PFSK-1 (cell line): ENCODE measurements around the gene DHRSX.
A peak's percentile ranks its signal among the peaks of the same experiment; 100 is the strongest.

Source experiments
- FOXP2 ChIP-seq: optimal IDR thresholded peaks from 2 replicates; pipeline ENCODE3; 2011; ENCODE audit warnings: borderline replicate concordance, control low read depth, inconsistent platforms; ENCODE audit not compliant: insufficient read depth; ENCODE audit errors: extremely low read length, extremely low read depth
- POLR2AphosphoS5 ChIP-seq: IDR thresholded peaks from 2 replicates; pipeline ENCODE4 v1.6.1; 2012; ENCODE audit warnings: low read depth, mild to moderate bottlenecking, control low read depth, low read length, moderate library complexity
- REST ChIP-seq, 2 experiments: IDR thresholded peaks; 2 replicates each; pipeline versions ENCODE4 v1.6.1 to v1.8.0; 2011 to 2012; ENCODE audit warnings: low read depth in 2 of 2, low read length in 2 of 2, control low read depth in 1 of 2, inconsistent platforms in 1 of 2, mild to moderate bottlenecking in 1 of 2, moderate library complexity in 1 of 2; ENCODE audit not compliant: insufficient read depth in 1 of 2
- SIN3A ChIP-seq: IDR thresholded peaks from 2 replicates; pipeline ENCODE4 v1.6.1; 2012; ENCODE audit warnings: mild to moderate bottlenecking, low read length, moderate library complexity, borderline replicate concordance; ENCODE audit not compliant: insufficient read depth
- TAF1 ChIP-seq: IDR thresholded peaks from 2 replicates; pipeline ENCODE4 v1.6.1; 2012; ENCODE audit warnings: low read length, control low read depth, borderline replicate concordance; ENCODE audit not compliant: insufficient read depth

DHRSX gene

GRCh38 chrX:2501559-2502102 is 855 bp upstream of the DHRSX start:
- no peak for TF ChIP-seq REST (IDR thresholded peaks at IDR 0.05; ENCODE audit: insufficient read depth in 1 of 2, low read depth in 2 of 2, low read length in 2 of 2)
- TF ChIP-seq SIN3A: no peak
- no peak for TF ChIP-seq POLR2AphosphoS5
- TF ChIP-seq TAF1: no peak
- TF ChIP-seq FOXP2: no peak

DNA sequence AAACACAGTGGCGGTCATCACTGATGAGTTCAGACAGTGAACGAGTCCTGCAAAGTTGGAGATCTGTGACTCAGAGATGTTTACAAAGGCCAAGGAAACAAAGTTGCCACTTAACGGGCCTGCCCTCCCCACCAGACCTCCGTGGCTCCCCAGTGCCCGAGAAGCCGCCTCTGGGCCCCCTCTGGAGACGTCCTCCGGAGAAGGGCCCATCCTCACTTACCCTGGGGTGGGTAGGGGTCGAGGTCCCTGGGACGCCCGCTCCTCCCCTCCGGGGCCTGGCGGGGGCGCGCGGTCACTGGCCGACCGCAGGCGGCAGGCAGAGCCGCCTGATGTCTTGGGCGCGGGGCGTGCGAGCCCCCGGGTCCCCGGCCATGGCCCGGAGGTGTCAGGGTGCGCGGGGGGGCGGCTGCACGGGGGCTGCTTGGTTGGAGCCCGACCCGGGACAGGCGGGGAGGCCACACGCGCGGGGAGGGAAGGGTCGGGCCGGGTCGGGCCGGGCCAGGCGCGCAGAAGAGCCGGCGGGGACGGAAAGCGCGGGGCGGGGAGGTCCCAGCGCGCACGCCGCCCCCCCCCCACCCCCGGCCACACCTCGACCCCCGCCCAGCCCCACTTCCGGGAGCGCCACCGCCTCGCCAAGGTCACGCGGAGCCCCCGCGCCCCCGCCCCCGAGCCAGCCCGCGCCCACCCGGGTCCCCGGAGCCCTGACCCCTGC is 529 bp downstream of the DHRSX start:
- TF ChIP-seq POLR2AphosphoS5 (0 out of 2 replicates have a peak, but pooled peaks have one; percentile 27), SIN3A (no peak), FOXP2 (no peak)

- TF ChIP-seq REST (IDR thresholded peaks at IDR 0.05; ENCODE audit: insufficient read depth in 1 of 2, low read depth in 2 of 2, low read length in 2 of 2) (no peak), POLR2AphosphoS5 (no peak), TAF1 (no peak), SIN3A (no peak), FOXP2 (no peak)
Measured at GRCh38 chrX:2499507-2499906, 1.3 kb downstream of the DHRSX start.

DNA sequence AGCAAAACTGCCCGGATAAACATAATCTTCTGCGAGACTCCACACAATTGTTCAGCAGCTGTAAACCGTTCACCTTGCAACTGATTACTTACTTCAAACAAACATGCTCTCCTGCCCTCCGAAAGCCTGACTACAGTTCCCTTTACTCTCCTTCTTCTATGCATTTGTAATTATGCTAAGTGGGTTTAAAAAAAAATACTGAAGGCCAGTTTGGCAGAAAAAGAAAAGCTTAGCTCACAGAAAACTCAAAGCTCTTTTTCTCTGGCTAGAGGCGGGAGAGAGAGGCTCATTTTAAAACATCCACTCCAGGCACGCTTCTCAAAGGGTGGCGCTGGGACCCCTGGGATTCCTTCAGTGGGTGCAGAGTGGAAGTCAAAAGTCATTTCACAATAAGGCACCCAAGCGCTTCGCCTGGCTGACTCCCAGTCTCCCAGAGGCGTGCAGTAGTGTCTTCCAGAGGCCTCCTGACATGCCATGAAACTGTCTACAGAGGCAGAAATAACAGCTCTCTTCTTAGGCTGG is 1.9 kb downstream of the DHRSX start:
- TF ChIP-seq FOXP2: no peak
- no peak for TF ChIP-seq SIN3A
- TF ChIP-seq REST (IDR thresholded peaks at IDR 0.05; ENCODE audit: insufficient read depth in 1 of 2, low read depth in 2 of 2, low read length in 2 of 2): no peak

- TF ChIP-seq FOXP2 (no peak), POLR2AphosphoS5 (no peak), TAF1 (no peak), REST (IDR thresholded peaks at IDR 0.05; ENCODE audit: insufficient read depth in 1 of 2, low read depth in 2 of 2, low read length in 2 of 2) (no peak), SIN3A (no peak)
Measured at GRCh38 chrX:2497961-2498780, 2.6 kb downstream of the DHRSX start.
